Stimulated activated naive CD8-positive, alpha-beta T cell treated with anti-CD3 and anti-CD28 coated beads, Interleukin-15, amount 100 ng/mL, for 72 hours (primary cell): Measurements from ENCODE around the gene CFDP1.

ENCODE experiments used
- ATAC-seq: fragments of 150-1000 bp; cut with Tn5 transposase; 2 replicates; pipeline ENCODE4 v1.10.0; 2021; ENCODE audit warnings: mild to moderate bottlenecking, moderate library complexity
- DNase-seq, 2 donors: peaks; one replicate each; pipeline ENCODE4 v3.0.0; 2021 to 2022
- H3K27ac Mint-ChIP-seq, 2 donors: one replicate each; pipeline ENCODE4 v1.8.0; 2022; ENCODE audit warnings: mild to moderate bottlenecking in 2 of 2, mixed read lengths in 2 of 2, moderate library complexity in 2 of 2
- H3K27me3 Mint-ChIP-seq: one replicate; pipeline ENCODE4 v1.8.0; 2022; ENCODE audit warnings: mixed read lengths
- H3K4me1 Mint-ChIP-seq: one replicate; pipeline ENCODE4 v1.8.0; 2022; ENCODE audit warnings: mild to moderate bottlenecking, mixed read lengths
- H3K4me3 Mint-ChIP-seq, 2 donors: one replicate each; pipeline ENCODE4 v1.8.0; 2022; ENCODE audit warnings: mild to moderate bottlenecking in 2 of 2, mixed read lengths in 2 of 2, moderate library complexity in 1 of 2
- H3K9me3 Mint-ChIP-seq, 2 donors: one replicate each; pipeline ENCODE4 v1.8.0; 2022; ENCODE audit warnings: mixed read lengths in 2 of 2

Gene CFDP1

DNA sequence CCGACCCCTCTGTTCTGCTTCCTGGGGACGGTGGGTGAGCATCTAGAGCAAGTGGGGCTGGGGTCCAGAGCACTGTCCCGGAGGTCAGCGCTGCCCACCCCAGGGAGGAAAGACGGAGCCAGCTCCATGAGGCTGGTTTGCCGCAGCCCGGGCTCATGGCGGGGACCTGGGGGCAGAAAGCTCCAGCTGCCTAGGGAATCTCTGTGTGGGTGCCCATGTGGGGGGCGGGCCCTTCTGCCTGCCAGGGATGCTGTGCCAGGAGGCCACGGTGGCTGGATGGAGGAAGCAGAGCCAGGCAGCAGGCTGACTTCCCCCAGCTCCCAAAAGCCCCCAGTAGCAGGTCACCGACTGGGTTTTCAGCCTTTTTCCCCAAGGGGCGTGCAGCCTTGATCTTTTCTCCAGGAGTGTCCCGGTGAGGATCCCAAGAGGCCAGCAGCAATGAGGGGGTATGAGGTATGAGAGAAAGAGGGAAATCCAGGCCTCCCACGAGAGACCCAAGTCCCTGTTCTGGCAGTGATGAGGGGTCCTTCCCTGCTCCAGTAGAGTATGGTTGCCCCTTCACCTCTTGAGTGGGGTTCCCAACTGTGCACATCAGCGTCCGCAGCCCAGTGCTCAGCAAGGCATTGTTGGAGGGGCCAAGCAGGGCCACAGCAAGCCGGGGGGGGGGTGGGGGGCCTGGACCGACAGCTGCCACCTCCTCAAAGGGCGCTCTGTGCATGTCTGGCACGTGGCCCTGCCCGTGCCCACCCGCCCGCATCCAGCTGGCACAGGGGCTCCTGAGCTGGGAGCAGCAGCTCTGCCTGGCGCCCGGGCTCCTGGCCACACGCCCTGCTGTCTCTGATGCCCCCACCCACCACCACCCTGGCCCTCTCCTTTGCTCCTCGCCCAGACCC lies 166.3 kb downstream of the CFDP1 start:
- ATAC-seq (peak; percentile 36), DNase-seq (no peak)
- Mint-ChIP-seq H3K27ac (no peak overlapping the region), H3K9me3 (no peaks in the 10 kb centered on the region), H3K27me3 (peaks cover 70% of the 10 kb centered on the region), H3K4me1 (peaks cover 13% of the 10 kb centered on the region), H3K4me3 (peak overlapping the region; percentile 59 to 60)

DNA sequence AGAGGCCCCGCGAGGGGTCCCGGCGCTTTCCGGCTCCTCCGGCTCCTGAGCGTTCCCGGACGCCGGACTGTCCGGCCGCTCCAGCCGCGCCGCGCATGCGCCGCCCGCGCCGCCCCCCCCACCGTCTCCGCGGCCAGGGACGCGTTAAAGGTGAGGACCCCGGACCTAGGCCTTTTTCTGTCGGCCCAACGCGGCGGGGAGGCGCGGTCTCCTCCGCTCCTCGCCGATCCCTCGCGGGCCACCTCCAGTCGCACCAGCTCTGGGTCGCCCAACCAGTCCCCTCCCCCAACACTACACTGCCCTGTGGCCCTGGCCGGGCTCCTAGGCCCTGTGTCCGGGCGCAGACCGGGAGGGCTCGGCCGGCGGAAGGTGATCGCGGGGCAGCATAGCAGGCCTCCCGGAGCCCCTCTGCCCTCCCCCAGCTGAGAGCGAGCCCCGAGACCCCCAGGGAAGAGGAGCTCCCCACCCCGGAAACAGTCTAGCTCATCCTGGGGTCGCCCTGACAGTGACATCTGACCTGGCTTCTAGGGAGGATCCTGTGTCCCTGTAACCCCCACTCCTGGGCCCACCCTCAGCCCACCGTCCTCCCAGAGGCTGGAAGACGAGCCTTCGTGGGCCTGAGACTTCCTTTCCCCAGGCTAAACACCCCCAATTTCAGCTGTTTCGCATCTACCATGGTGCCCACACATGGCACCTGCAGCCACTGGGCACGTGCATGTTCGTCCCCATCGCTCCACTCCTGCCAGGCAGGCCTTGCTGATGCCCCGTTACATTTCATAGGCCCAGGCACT lies 167.2 kb downstream of the CFDP1 start:
- peaks cover 70% of the 10 kb centered on the region for H3K27me3 Mint-ChIP-seq
- H3K4me1 Mint-ChIP-seq: peaks cover 13% of the 10 kb centered on the region
- DNase-seq: no peak
- H3K4me3 Mint-ChIP-seq: peak overlapping the region; percentile 59 to 60
- peak overlapping the region in 1 of 2 donors; percentile 15 for H3K27ac Mint-ChIP-seq
- H3K9me3 Mint-ChIP-seq: no peaks in the 10 kb centered on the region
- ATAC-seq: peak; percentile 21

DNA sequence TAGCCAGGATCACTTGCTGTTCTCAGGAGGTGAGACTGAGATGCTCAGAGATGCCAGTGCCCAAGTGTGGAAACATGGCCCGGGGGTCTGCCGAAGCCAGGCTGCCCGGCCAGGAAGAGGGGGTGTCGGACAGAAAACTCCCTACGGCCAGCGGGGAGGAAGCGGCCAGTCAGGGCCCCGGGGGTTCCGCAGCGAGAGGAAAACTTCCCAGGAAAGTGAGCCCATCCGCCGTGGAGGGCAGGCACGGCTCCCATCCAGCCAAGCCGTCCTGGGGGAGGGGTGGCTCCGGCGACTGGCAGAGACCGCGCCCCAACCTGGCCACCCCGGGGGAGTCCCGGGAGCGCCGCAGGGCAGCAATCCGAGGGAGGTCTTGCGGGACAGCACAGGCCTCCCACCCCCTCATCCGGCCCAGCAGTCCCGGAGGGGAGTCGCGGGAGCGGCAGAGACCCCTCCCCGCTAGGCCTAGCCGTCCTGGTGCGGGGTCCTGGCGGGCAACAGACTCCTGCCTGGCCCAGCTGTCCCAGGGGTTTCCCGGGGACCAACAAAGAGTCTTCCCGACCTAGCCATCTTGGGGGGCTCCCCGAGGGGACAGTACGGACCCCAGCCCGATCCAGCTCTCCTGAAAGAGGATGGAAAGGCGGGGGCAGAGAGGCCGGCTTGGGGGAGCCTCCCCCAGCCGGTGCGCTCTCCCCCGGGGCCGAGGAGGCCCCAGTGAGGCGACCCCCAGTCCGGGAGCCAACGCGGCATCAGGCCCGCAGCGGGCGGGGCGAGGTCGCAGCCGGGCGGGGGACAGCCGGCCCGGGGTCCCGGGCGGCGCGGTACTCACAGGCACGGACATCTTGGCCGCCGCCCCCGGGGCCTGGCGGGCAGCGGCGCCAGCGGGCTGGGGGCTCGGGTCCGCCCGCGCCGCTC lies 168.0 kb downstream of the CFDP1 start:
- no peak for DNase-seq
- Mint-ChIP-seq H3K27me3 (peaks cover 71% of the 10 kb centered on the region), H3K4me3 (peak overlapping the region; percentile 51 to 78), H3K9me3 (no peaks in the 10 kb centered on the region), H3K4me1 (peaks cover 13% of the 10 kb centered on the region), H3K27ac (no peak overlapping the region)
- ATAC-seq: peak; percentile 19

DNA sequence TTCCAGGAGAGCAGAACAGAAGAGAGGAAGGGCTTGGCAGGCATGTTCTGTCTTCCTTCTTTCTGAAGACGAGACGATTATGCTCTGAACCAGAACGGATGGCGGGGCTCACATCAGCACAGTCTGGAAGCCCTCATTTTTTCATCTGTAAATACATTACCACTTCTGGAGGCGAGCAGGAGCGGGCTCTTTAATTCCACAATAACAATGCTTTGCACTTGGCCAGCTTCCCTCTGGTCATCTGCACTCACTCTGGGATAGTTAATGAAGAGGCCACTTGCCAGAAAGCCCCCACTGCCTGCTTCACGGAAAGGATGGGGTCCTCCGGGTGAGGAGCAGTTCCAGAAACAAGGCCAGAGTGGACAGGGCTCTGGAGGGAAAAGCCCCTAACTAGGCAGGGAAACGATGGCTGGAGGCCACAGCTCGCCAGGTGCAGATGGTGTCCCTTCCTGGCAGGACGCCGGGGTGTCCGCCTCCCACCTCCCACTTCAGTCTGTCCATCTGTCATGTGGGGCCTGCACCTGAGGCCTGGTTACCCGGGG lies 168.8 kb downstream of the CFDP1 start:
- Mint-ChIP-seq H3K27me3 (peaks cover 67% of the 10 kb centered on the region), H3K9me3 (no peaks in the 10 kb centered on the region), H3K4me1 (peaks cover 13% of the 10 kb centered on the region), H3K4me3 (peak overlapping the region; percentile 51 to 78), H3K27ac (no peak overlapping the region)
- ATAC-seq: no peak
- DNase-seq: no peak

DNA sequence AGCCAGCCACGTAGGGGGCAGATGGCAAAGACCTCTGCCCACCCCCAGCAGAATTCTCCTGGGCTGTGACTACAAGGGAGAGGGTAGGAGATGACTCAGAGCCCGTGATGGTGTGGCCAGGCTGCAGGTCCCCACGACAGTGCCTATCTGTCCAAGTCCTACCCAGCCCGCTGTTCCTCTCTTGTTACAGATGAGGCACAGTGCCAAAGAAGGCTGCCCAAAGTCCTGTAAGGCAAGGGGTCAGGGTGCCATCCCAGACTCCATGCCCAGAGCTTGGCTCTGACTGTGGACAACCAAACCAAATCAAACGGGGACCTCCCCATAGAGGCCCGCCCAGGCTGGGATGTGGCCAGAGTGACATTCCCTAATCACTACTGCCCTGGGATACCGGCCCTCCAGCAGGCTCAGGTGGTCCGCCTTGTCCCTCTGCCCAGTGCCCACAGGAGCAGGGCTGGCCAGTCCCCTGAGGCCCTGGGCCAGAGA lies 169.3 kb downstream of the CFDP1 start:
- Mint-ChIP-seq H3K4me3 (no peak overlapping the region), H3K9me3 (no peaks in the 10 kb centered on the region)
- ATAC-seq: no peak

DNA sequence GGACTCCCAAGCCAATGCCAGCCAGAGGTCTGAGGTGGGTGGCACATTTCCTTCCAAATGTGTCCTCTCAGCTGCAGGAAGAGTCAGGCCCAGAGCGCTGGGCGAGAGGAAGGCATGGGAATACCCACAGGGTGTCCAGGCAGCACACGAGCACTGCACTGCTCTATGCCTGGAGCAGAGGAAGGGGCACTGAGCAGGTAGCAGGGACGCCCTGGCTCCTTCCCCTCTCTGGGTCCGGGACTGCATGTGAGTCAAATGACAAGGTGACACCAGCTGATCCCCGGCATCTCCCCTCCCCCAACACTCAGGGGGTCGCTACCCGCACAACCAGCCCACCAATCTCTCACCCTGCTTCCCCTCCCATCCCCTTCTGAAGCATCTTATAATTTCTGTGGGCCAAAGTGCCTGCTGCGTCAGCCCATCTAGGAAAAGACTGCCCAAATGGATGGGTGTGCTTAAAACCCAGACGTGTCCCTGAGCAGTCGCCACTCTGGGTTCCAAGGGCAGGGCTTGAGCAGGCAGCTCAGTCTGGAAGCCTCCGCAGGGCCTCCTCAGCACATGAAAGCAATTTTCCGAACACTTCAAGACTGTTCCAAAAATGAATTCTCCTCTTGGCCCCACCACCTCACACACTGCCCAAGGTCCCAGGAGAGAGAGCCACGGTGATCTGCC lies 169.9 kb downstream of the CFDP1 start:
- no peak for DNase-seq
- H3K27ac Mint-ChIP-seq: no peak overlapping the region
- H3K4me3 Mint-ChIP-seq: no peak overlapping the region
- H3K4me1 Mint-ChIP-seq: peaks cover 13% of the 10 kb centered on the region
- no peak for ATAC-seq
- peaks cover 73% of the 10 kb centered on the region for H3K27me3 Mint-ChIP-seq
- H3K9me3 Mint-ChIP-seq: no peaks in the 10 kb centered on the region

More for the DNA sequence above, 169.3 kb downstream of the CFDP1 start:
- no peak for DNase-seq
- H3K27me3 Mint-ChIP-seq: peaks cover 67% of the 10 kb centered on the region
- peaks cover 13% of the 10 kb centered on the region for H3K4me1 Mint-ChIP-seq
- H3K27ac Mint-ChIP-seq: no peak overlapping the region

DNA sequence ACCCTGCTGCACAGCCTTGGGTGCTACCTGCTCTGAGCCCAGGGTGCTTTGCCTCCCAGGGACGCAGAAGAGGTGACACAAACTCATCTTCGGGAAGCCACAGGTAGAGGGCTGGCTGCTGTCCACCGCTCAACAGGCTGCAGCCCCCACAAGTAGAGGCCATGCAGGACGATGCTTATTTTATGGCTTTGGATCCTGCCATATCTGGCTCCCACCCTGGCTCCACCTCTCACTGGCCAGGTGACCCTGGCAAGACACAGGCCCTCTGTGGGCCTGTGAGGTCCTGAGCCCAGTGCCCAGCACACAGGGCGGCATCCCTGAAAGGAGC lies 170.5 kb downstream of the CFDP1 start:
- Mint-ChIP-seq H3K4me1 (peaks cover 13% of the 10 kb centered on the region), H3K27me3 (peaks cover 78% of the 10 kb centered on the region), H3K4me3 (no peak overlapping the region), H3K9me3 (no peaks in the 10 kb centered on the region), H3K27ac (no peak overlapping the region)
- DNase-seq: no peak
- ATAC-seq: no peak

DNA sequence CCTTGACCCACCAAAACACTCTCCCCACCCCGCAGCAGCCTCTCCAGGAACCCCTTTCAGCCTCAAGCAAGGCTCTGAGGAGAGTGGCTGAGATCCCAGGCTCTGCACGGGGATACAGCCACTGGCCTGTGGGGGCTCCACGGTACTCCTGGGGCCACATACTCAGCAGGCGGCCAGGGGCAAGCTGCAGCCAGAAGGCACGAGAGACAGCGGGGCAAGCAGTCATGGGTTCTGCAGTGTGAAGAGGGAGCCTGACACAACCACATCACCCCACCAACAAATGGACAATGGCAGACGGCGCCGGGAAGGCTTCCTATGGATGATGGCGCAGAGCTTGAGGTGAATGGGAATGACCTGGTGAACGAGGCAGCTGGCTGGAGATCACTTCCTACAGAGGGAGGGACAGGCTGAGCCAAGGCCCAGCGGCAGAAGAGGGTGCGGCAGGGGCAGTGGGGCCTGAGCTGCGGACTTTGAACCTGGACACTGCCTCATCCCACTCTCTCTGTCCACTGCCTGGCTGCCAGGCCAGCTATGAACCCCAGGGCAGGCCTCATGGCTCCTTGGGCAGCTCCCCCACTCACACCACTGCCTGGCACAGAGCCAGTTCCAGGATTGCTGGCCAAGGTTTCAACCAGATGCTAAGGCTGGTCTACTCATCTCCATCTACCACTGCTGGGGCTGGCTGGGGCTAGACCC lies 171.1 kb downstream of the CFDP1 start:
- peaks cover 13% of the 10 kb centered on the region for H3K4me1 Mint-ChIP-seq
- H3K27ac Mint-ChIP-seq: no peak overlapping the region
- no peak overlapping the region for H3K4me3 Mint-ChIP-seq
- DNase-seq (no peak), ATAC-seq (no peak)
- H3K27me3 Mint-ChIP-seq: peaks cover 78% of the 10 kb centered on the region
- no peaks in the 10 kb centered on the region for H3K9me3 Mint-ChIP-seq

DNA sequence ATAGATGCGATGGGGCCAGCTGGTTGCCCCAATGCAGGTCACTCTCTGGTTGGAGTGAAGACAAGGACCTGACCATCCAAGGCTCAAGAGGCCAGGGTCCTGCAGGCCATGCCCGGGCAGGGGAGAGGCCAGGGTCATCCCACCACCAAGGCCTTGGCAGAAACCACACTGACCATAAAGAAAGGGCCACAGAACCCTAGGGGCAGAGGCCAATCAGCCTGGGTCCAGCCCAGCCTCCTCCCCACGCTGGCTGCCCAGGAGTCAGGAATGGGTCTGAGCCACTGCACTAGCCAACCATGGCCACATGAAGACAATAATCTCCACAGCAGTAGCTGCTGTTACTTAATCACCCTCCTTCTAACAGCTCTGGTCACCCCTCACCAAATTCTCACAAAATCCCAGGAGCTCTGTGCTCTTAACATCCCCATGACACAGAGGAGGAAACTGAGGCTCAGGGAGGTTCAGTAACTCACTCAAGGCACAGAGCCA lies 171.7 kb downstream of the CFDP1 start:
- Mint-ChIP-seq H3K27me3 (peaks cover 77% of the 10 kb centered on the region), H3K4me3 (no peak overlapping the region), H3K9me3 (no peaks in the 10 kb centered on the region), H3K4me1 (peaks cover 12% of the 10 kb centered on the region), H3K27ac (no peak overlapping the region)
- ATAC-seq: no peak
- no peak for DNase-seq

DNA sequence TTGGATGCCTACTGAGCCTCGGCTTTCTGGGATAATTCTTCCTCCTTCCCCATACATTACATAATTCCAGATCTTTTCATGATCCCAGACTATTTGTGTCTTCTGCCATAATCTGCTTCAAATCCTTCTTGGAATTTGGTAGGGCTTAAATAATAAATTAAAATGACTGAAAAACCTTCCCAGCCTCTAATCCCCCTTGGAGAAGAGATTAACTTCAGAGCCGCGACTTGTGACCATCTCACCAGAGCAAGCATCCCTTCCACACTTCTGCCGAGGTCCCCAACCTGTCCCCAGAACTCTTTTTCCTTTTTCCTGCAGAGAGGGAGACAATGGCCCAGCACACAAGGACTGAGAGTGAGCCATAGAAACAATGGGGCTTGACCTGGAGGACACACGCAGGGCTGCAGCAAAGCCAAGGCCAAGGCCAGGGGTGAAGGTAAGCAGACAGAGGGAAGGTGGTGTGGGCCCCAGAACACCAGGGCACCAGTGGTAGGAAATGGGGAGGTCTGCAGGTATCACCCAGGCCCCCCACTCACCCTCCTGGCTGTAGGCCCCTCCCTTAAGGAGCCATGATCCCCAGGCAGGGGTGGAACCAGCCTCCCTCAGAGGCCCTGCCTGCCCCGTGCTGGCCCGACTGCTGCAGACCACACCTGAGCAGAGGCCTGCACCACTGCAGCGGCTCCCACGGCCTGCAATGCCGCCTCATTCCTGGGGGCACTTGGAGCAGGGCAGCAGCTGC lies 172.3 kb downstream of the CFDP1 start:
- DNase-seq (no peak), ATAC-seq (no peak)
- no peak overlapping the region for H3K27ac Mint-ChIP-seq
- peaks cover 77% of the 10 kb centered on the region for H3K27me3 Mint-ChIP-seq
- H3K9me3 Mint-ChIP-seq: no peaks in the 10 kb centered on the region
- no peak overlapping the region for H3K4me3 Mint-ChIP-seq
- peaks cover 6% of the 10 kb centered on the region for H3K4me1 Mint-ChIP-seq

DNA sequence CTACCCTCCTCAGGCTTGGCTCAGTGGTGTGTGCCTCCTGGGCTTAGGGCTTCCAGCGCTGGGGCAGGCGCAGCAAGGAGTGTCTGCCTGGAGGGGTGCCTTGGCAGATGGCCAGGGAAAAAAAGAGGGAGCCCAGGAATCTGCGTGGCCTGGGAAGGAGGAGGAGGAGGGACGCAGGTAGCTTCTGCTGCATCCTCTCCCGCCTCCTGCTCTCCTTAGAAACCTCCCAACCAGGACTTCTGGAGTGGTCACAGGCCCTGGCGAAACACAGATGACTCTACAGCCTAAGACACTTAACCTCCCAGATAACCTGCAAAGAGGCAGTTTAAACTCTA lies 174.5 kb downstream of the CFDP1 start:
- Mint-ChIP-seq H3K27me3 (peaks cover 84% of the 10 kb centered on the region), H3K9me3 (no peaks in the 10 kb centered on the region), H3K4me3 (no peak overlapping the region), H3K27ac (no peak overlapping the region), H3K4me1 (no peaks in the 10 kb centered on the region)
- no peak for ATAC-seq
- DNase-seq: no peak

DNA sequence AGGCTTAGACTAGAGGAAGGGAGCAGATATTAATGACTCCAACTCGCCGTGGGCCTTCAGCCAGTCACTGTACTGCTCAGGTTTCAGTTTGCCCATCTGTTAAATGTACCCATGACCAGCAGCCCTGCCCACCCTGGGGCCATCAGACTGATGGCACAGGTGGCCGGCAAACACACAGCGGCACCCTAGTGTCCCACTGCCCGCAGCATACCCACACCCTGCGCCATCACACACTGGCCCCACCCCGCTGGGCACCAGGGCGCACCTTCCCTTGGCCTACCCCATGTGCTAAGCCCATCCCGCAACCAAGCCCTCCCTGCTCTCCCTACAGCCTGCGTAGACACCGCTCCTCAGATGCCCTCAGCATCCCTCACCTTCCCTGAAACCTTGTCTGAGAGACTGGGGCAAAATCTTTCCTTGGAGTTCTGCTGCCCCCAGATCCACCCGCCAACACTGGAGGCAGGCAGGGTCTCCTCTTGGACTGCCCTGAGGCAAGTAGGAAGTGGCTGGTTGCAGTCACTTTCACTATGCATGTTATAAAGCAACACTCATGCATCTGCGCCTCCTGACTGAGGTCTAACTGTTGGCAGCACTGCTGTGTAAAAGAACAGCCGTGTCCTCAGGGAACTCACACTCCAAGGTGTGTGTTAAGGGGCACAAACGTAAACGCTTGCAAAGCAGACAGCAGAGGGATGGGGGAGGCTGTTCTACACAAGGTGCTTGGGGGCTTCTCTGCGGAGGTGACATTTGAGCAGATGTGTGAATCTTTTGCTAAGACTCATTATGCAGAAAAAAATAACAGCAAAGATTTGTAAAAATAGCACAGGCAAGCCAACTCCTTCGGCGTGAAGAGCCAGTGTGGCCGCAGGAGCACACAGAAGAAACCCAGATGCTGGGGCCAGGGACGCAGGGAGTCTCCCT lies 175.2 kb downstream of the CFDP1 start:
- peaks cover 84% of the 10 kb centered on the region for H3K27me3 Mint-ChIP-seq
- peak overlapping the region in 1 of 2 donors; percentile 6 for H3K27ac Mint-ChIP-seq
- H3K9me3 Mint-ChIP-seq: no peaks in the 10 kb centered on the region
- ATAC-seq (peak; percentile 37), DNase-seq (no peak)
- no peaks in the 10 kb centered on the region for H3K4me1 Mint-ChIP-seq
- no peak overlapping the region for H3K4me3 Mint-ChIP-seq
